WERI-Rb-1 (cell line): ENCODE measurements around the gene DDX52.

Source experiments
- DNase-seq: peaks from one replicate; pipeline ENCODE4 v3.0.0-alpha.2; 2020
- H3K27ac ChIP-seq: fragments of 250-450 bp; sonication (Bioruptor Pico); 2 replicates; pipeline ENCODE4 v1.5.1; 2020; ENCODE audit warnings: mild to moderate bottlenecking, moderate library complexity
- H3K27me3 ChIP-seq: fragments of 250-450 bp; sonication (Bioruptor Pico); 2 replicates; pipeline ENCODE4 v1.5.1; 2021; ENCODE audit warnings: mild to moderate bottlenecking, low read depth, moderate library complexity; ENCODE audit not compliant: insufficient read depth, severe bottlenecking
- H3K36me3 ChIP-seq: fragments of 250-450 bp; sonication (Bioruptor Pico); 2 replicates; pipeline ENCODE4 v1.5.1; 2020; ENCODE audit warnings: mild to moderate bottlenecking, moderate library complexity
- H3K4me3 ChIP-seq: 2 replicates; pipeline ENCODE4 v1.5.1; 2011; ENCODE audit warnings: low read depth, mild to moderate bottlenecking, control low read depth, low read length
- H3K9me3 ChIP-seq: fragments of 250-450 bp; sonication (Bioruptor Pico); 2 replicates; pipeline ENCODE4 v1.5.1; 2021; ENCODE audit warnings: mild to moderate bottlenecking, moderate library complexity; ENCODE audit not compliant: severe bottlenecking
- TF ChIP-seq, protein P1 (sequence below): IDR thresholded peaks from 2 replicates; pipeline ENCODE4 v1.5.1; 2011; ENCODE audit warnings: low read depth, mild to moderate bottlenecking, control low read depth, inconsistent platforms, low read length

The DDX52 gene

DNA sequence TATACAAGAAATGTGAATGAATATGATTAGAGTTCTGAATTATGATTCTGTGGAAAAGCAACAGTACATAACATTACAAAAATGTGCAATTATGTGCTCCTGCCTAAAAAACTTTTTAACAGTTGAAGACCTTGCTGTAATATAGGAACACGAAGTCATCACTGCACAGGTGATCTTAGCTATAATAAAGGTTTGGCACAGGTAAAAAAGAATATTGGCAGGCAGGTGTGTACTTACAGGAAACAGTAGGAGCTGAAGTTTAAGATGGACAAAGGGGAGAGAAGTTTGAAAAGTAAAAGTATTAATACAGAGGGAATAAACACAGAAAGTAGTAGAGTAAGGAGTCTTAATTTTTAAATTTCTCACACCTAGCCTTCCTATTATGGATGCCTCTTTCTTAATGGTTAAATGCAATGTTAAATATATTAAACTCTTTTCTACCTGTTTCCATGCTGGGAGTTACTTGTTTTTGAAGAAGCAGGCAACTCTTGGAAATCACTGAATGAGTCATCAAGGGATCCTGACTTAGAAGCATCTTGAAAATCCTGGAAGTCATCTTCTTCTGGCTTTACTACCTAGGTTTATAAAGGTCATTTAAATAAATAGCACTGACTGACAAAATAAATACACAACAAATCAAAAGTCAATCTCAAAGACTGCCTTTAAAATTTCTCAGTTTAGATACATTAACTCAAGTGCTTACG lies 74.7 kb downstream of the DDX52 start:
- Histone ChIP-seq H3K36me3 (peaks cover 50% of the 10 kb centered on the region), H3K4me3 (no peak overlapping the region), H3K9me3 (no peaks in the 10 kb centered on the region), H3K27ac (no peak overlapping the region), H3K27me3 (no peaks in the 10 kb centered on the region)
- TF ChIP-seq, protein P1, sequence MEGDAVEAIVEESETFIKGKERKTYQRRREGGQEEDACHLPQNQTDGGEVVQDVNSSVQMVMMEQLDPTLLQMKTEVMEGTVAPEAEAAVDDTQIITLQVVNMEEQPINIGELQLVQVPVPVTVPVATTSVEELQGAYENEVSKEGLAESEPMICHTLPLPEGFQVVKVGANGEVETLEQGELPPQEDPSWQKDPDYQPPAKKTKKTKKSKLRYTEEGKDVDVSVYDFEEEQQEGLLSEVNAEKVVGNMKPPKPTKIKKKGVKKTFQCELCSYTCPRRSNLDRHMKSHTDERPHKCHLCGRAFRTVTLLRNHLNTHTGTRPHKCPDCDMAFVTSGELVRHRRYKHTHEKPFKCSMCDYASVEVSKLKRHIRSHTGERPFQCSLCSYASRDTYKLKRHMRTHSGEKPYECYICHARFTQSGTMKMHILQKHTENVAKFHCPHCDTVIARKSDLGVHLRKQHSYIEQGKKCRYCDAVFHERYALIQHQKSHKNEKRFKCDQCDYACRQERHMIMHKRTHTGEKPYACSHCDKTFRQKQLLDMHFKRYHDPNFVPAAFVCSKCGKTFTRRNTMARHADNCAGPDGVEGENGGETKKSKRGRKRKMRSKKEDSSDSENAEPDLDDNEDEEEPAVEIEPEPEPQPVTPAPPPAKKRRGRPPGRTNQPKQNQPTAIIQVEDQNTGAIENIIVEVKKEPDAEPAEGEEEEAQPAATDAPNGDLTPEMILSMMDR, result no peak
- no peak for DNase-seq

DNA sequence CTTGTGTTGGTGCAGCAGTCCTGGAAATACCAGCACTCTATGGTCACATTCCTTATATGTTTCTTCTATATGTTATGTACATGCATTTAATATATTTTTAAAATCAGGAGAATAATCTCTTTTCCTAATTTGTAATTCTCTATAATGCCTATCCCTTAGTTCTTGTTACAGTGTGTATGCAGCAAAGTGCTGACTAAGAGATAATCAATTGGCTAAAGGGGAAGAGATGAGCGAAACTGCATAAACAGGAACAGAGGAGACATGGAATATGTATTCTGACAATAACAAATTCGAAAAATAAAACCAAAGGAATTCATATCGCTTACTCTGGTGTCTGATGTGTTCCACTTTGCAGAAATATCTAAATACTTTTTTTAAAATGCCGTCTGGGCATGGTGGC lies 75.7 kb downstream of the DDX52 start:
- TF ChIP-seq, protein P1, result no peak
- H3K27ac ChIP-seq, result no peak overlapping the region
- no peak overlapping the region for H3K4me3 ChIP-seq
- H3K9me3 ChIP-seq, result no peaks in the 10 kb centered on the region
- no peaks in the 10 kb centered on the region for H3K27me3 ChIP-seq
- no peak for DNase-seq
- peaks cover 50% of the 10 kb centered on the region for H3K36me3 ChIP-seq

- Histone ChIP-seq H3K9me3 (no peaks in the 10 kb centered on the region), H3K4me3 (no peak overlapping the region), H3K27ac (no peak overlapping the region), H3K36me3 (peaks cover 50% of the 10 kb centered on the region), H3K27me3 (no peaks in the 10 kb centered on the region)
- TF ChIP-seq, protein P1, result no peak
- DNase-seq, result no peak
Observed at GRCh38 chr17:37567137-37567536, 76.1 kb downstream of the DDX52 start.

DNA sequence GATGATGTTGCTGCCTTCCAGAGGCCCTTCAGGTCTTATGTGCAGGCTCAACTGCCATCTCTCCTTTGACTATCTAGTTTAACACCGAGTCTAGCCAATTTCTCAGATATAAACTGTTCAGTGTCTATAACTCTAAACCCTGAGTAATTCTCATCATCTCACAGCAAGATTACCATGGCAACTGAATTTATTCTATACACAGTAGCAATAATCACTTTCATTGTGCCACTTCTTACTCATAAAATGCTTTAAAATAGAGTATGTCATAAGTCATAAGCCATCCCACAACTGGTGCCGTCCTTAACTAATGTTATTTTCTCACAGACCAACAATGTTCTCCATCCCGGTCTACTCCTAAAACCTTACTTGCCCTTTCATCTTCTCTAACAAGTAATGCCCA lies 79.0 kb downstream of the DDX52 start:
- no peaks in the 10 kb centered on the region for H3K27me3 ChIP-seq
- H3K9me3 ChIP-seq, result no peaks in the 10 kb centered on the region
- H3K27ac ChIP-seq, result no peak overlapping the region
- no peak for DNase-seq
- peaks cover 60% of the 10 kb centered on the region for H3K36me3 ChIP-seq
- TF ChIP-seq, protein P1, result no peak
- H3K4me3 ChIP-seq, result no peak overlapping the region

- DNase-seq, result no peak
Observed at GRCh38 chr17:37562016-37562745, 81.1 kb downstream of the DDX52 start.

More at GRCh38 chr17:37562016-37562745, 81.1 kb downstream of the DDX52 start:
- H3K27ac ChIP-seq, result no peak overlapping the region
- no peaks in the 10 kb centered on the region for H3K27me3 ChIP-seq
- TF ChIP-seq, protein P1, result no peak
- H3K9me3 ChIP-seq, result no peaks in the 10 kb centered on the region
- H3K36me3 ChIP-seq, result peaks cover 58% of the 10 kb centered on the region
- H3K4me3 ChIP-seq, result no peak overlapping the region
